ENCODE results near the gene RIPK4.

RIPK4 gene

DNA sequence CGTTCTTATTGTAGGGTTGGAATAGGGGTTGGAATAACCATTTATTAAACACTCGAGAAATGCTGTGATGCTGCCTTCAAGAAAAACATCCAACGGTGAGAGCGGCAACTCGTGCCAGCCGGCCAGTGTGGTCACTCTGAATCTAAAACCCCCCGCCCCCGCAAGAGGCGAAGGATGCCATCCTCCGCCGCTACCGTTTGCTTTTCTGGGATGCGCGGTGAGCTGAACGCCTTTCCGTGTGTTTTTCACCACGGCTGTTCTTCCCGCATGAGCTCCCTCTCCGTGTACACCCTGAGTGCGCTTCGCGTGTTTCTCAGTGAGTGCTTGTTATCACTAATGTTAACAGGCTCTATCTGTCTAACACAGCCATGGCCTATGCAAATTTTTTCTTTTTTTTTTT is 42.0 kb upstream of the RIPK4 start:
- H3K27me3 ChIP-seq (replicated peaks in 2 of 5; ENCODE audit: control insufficient read depth in 4 of 5, insufficient read depth in 5 of 5, low read length in 4 of 5), result no peaks in the 10 kb centered on the region
- no peak overlapping the region for H3K27ac ChIP-seq (ENCODE audit: insufficient read depth in 1 of 2, low read depth in 1 of 2, low read length in 2 of 2, poor library complexity in 1 of 2, severe bottlenecking in 2 of 2)
- WGBS (ENCODE audit: insufficient coverage), result over 99% methylated on average over 17 of the region's 22 CpGs
- peaks cover 0 to 2% (median 0%) of the 10 kb centered on the region in 5 experiments for H3K9me3 ChIP-seq (ENCODE audit: control extremely low read depth in 1 of 5, control insufficient read depth in 4 of 5, insufficient read depth in 2 of 5, low read depth in 1 of 5, low read length in 4 of 5)
- peaks cover 5 to 52% (median 27%) of the 10 kb centered on the region in 4 experiments for H3K36me3 ChIP-seq (ENCODE audit: control insufficient read depth in 4 of 4, insufficient read depth in 4 of 4, low read length in 3 of 4)
- ChIA-PET CTCF (interaction anchor here (0.9 kb wide), 1 partner anchor 8 kb away, joined by 4 read pairs; no protein-coding TSS in a partner anchor), POLR2A (no interaction called here)
- no peaks in the 10 kb centered on the region for H3K4me1 ChIP-seq (ENCODE audit: control extremely low read depth in 1 of 4, control insufficient read depth in 4 of 4, insufficient read depth in 4 of 4, low read length in 3 of 4)
- DNase-seq, result no peak
- no peak overlapping the region for H3K4me3 ChIP-seq (ENCODE audit: control insufficient read depth in 1 of 7, extremely low read depth in 1 of 7, insufficient read depth in 4 of 7, low read depth in 2 of 7, low read length in 6 of 7)

DNA sequence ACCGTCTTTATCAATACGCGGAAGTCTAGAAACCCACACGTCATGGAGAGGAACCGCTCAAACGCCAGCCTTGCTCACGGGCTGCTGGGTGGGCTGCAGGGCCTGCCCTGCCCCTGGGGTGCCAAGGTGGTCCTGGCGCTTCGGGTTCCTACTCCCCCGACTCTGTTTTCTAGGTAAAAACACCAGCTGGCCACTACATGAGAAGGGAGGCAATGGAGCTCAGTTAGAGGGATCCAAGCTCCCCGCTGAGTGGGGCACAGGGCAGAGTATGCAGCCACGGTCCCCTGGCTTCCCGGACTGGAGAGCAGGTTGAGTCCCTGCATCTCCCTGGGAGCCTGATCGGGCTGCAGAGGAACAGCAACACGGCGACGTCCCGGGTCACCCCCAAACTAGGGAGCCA is 41.2 kb upstream of the RIPK4 start:
- Histone ChIP-seq H3K36me3 (ENCODE audit: control insufficient read depth in 4 of 4, insufficient read depth in 4 of 4, low read length in 3 of 4) (peaks cover 5 to 52% (median 25%) of the 10 kb centered on the region in 4 experiments), H3K4me1 (ENCODE audit: control extremely low read depth in 1 of 4, control insufficient read depth in 4 of 4, insufficient read depth in 4 of 4, low read length in 3 of 4) (peaks cover 0 to 6% (median 2%) of the 10 kb centered on the region in 4 experiments), H3K27ac (ENCODE audit: insufficient read depth in 1 of 2, low read depth in 1 of 2, low read length in 2 of 2, poor library complexity in 1 of 2, severe bottlenecking in 2 of 2) (no peak overlapping the region), H3K9me3 (ENCODE audit: control extremely low read depth in 1 of 5, control insufficient read depth in 4 of 5, insufficient read depth in 2 of 5, low read depth in 1 of 5, low read length in 4 of 5) (peaks cover 0 to 2% (median 0%) of the 10 kb centered on the region in 5 experiments), H3K4me3 (ENCODE audit: control insufficient read depth in 1 of 7, extremely low read depth in 1 of 7, insufficient read depth in 4 of 7, low read depth in 2 of 7, low read length in 6 of 7) (no peak overlapping the region), H3K27me3 (replicated peaks in 2 of 5; ENCODE audit: control insufficient read depth in 4 of 5, insufficient read depth in 5 of 5, low read length in 4 of 5) (no peaks in the 10 kb centered on the region)
- CTCF ChIA-PET, result interaction anchor here (1.1 kb wide), 1 partner anchor 9 kb away, joined by 5 read pairs; no protein-coding TSS in a partner anchor
- DNase-seq, result no peak
- 98% methylated on average over 17 of the region's 18 CpGs for WGBS (ENCODE audit: insufficient coverage)
- POLR2A ChIA-PET, result no interaction called here

DNA sequence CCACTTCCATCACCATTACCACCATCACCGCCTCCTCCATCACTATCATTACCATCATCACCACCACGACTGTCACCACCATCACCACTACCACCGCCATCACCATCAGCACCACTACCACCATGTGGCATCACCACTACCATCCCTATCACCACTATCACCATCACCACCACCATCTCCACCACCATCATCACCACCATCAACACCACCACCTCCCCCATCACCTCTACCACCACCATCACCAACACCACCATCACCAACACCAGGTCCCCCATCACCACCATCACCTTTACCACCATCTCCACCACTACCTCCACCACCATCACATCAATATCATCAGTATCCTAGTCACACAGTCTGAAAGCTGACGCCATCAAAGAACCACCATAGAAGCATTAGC is 39.9 kb upstream of the RIPK4 start:
- CTCF ChIA-PET, result interaction anchor here (1.1 kb wide), 1 partner anchor 10 kb away, joined by 5 read pairs; no protein-coding TSS in a partner anchor
- H3K36me3 ChIP-seq (ENCODE audit: control insufficient read depth in 4 of 4, insufficient read depth in 4 of 4, low read length in 3 of 4), result peaks cover 5 to 56% (median 29%) of the 10 kb centered on the region in 4 experiments
- whole genome bisulfite sequencing (ENCODE audit: insufficient coverage), result 96% methylated on average over 3 of the region's 4 CpGs

DNA sequence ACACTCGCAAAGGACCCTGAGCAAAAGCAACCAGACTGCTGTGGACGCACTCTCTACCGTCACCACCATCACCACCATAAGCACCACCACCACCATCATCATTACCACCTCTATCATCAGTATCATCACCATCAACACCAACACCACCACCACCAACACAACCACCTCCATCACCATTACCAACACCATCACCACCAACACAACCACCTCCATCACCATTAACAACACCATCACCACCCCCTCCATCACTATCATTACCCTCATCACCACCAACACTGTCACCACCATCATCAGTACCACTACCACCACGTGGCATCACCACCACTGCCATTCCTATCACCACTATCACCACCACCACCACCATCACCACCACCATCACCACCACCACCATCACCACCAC is 38.8 kb upstream of the RIPK4 start:
- WGBS (ENCODE audit: insufficient coverage), result 100% methylated on average over 3 of the region's 4 CpGs
- peaks cover under 1 to 61% (median 30%) of the 10 kb centered on the region in 4 experiments for H3K36me3 ChIP-seq (ENCODE audit: control insufficient read depth in 4 of 4, insufficient read depth in 4 of 4, low read length in 3 of 4)
- DNase-seq, result no peak

More for the DNA sequence above, 39.9 kb upstream of the RIPK4 start:
- peaks cover 0 to 2% (median 0%) of the 10 kb centered on the region in 5 experiments for H3K9me3 ChIP-seq (ENCODE audit: control extremely low read depth in 1 of 5, control insufficient read depth in 4 of 5, insufficient read depth in 2 of 5, low read depth in 1 of 5, low read length in 4 of 5)
- H3K4me3 ChIP-seq (ENCODE audit: control insufficient read depth in 1 of 7, extremely low read depth in 1 of 7, insufficient read depth in 4 of 7, low read depth in 2 of 7, low read length in 6 of 7), result no peak overlapping the region
- POLR2A ChIA-PET, result no interaction called here
- DNase-seq, result no peak
- no peak overlapping the region for H3K27ac ChIP-seq (ENCODE audit: insufficient read depth in 1 of 2, low read depth in 1 of 2, low read length in 2 of 2, poor library complexity in 1 of 2, severe bottlenecking in 2 of 2)
- no peaks in the 10 kb centered on the region for H3K27me3 ChIP-seq (replicated peaks in 2 of 5; ENCODE audit: control insufficient read depth in 4 of 5, insufficient read depth in 5 of 5, low read length in 4 of 5)
- peaks cover 0 to 14% (median 7%) of the 10 kb centered on the region in 4 experiments for H3K4me1 ChIP-seq (ENCODE audit: control extremely low read depth in 1 of 4, control insufficient read depth in 4 of 4, insufficient read depth in 4 of 4, low read length in 3 of 4)

DNA sequence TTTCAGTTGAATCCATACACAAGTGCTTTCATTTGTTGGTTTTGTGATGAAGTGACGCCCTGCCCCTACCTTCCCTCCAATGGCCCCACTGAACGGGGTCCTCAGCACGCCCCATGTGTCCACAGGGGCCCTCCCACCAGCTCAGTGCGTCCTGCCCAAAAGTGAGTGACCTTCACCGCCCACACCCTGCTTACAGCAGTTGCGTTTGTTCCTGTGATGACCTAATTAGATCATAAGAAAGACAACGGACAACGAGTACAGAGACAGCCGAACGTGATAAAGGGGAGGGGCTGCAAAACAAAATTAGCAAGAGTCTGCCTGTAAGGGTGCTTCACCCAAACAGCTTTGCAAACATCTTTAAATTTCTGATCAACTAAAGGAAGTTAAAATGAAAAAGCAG is 38.2 kb upstream of the RIPK4 start:
- Histone ChIP-seq H3K9me3 (ENCODE audit: control extremely low read depth in 1 of 5, control insufficient read depth in 4 of 5, insufficient read depth in 2 of 5, low read depth in 1 of 5, low read length in 4 of 5) (peaks cover 0 to 2% (median 0%) of the 10 kb centered on the region in 5 experiments), H3K4me3 (ENCODE audit: control insufficient read depth in 1 of 7, extremely low read depth in 1 of 7, insufficient read depth in 4 of 7, low read depth in 2 of 7, low read length in 6 of 7) (no peak overlapping the region), H3K27me3 (replicated peaks in 2 of 5; ENCODE audit: control insufficient read depth in 4 of 5, insufficient read depth in 5 of 5, low read length in 4 of 5) (no peaks in the 10 kb centered on the region), H3K4me1 (ENCODE audit: control extremely low read depth in 1 of 4, control insufficient read depth in 4 of 4, insufficient read depth in 4 of 4, low read length in 3 of 4) (peaks cover 0 to 21% (median 10%) of the 10 kb centered on the region in 4 experiments), H3K27ac (ENCODE audit: insufficient read depth in 1 of 2, low read depth in 1 of 2, low read length in 2 of 2, poor library complexity in 1 of 2, severe bottlenecking in 2 of 2) (no peak overlapping the region), H3K36me3 (ENCODE audit: control insufficient read depth in 4 of 4, insufficient read depth in 4 of 4, low read length in 3 of 4) (peaks cover 0 to 61% (median 29%) of the 10 kb centered on the region in 4 experiments)
- no peak for DNase-seq
- 100% methylated on average over 7 of the region's 10 CpGs for WGBS (ENCODE audit: insufficient coverage)
- ChIA-PET POLR2A (no interaction called here), CTCF (interaction anchor here (1.2 kb wide), 1 partner anchor 193 kb away, joined by 3 read pairs; no protein-coding TSS in a partner anchor)

More for the DNA sequence above, 38.8 kb upstream of the RIPK4 start:
- ChIA-PET POLR2A (no interaction called here), CTCF (no interaction called here)
- H3K4me3 ChIP-seq (ENCODE audit: control insufficient read depth in 1 of 7, extremely low read depth in 1 of 7, insufficient read depth in 4 of 7, low read depth in 2 of 7, low read length in 6 of 7), result no peak overlapping the region
- peaks cover 0 to 2% (median 0%) of the 10 kb centered on the region in 5 experiments for H3K9me3 ChIP-seq (ENCODE audit: control extremely low read depth in 1 of 5, control insufficient read depth in 4 of 5, insufficient read depth in 2 of 5, low read depth in 1 of 5, low read length in 4 of 5)
- H3K27me3 ChIP-seq (replicated peaks in 2 of 5; ENCODE audit: control insufficient read depth in 4 of 5, insufficient read depth in 5 of 5, low read length in 4 of 5), result no peaks in the 10 kb centered on the region
- no peak overlapping the region for H3K27ac ChIP-seq (ENCODE audit: insufficient read depth in 1 of 2, low read depth in 1 of 2, low read length in 2 of 2, poor library complexity in 1 of 2, severe bottlenecking in 2 of 2)
- H3K4me1 ChIP-seq (ENCODE audit: control extremely low read depth in 1 of 4, control insufficient read depth in 4 of 4, insufficient read depth in 4 of 4, low read length in 3 of 4), result peaks cover 0 to 21% (median 10%) of the 10 kb centered on the region in 4 experiments

DNA sequence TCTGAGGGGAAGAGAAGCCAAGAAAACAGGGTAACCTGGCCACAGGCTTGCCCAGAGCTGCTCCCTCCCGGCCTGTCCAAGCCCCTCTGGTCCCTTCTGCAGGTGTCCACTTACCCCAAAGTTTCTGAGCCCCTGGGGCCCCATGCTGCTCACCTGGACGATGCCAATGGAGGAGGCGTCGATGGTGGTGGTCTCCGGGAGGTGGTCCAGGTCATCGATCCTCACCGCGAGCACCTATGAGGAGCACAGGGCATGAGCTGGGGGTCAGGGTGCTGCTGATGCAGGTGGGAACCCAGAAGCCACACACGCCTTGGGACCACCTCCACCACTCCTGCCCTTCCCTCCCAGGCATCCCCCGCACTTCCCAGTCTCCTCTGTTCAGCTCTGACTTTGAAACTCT is 37.5 kb upstream of the RIPK4 start:
- H3K4me3 ChIP-seq (ENCODE audit: control insufficient read depth in 1 of 7, extremely low read depth in 1 of 7, insufficient read depth in 4 of 7, low read depth in 2 of 7, low read length in 6 of 7), result no peak overlapping the region
- peaks cover 0 to 21% (median 10%) of the 10 kb centered on the region in 4 experiments for H3K4me1 ChIP-seq (ENCODE audit: control extremely low read depth in 1 of 4, control insufficient read depth in 4 of 4, insufficient read depth in 4 of 4, low read length in 3 of 4)
- ChIA-PET CTCF (interaction anchor here (1.2 kb wide), 1 partner anchor 192 kb away, joined by 3 read pairs; no protein-coding TSS in a partner anchor), POLR2A (no interaction called here)
- no peak for DNase-seq
- peaks cover 0 to 2% (median 0%) of the 10 kb centered on the region in 5 experiments for H3K9me3 ChIP-seq (ENCODE audit: control extremely low read depth in 1 of 5, control insufficient read depth in 4 of 5, insufficient read depth in 2 of 5, low read depth in 1 of 5, low read length in 4 of 5)
- no peaks in the 10 kb centered on the region for H3K27me3 ChIP-seq (replicated peaks in 2 of 5; ENCODE audit: control insufficient read depth in 4 of 5, insufficient read depth in 5 of 5, low read length in 4 of 5)
- no peak overlapping the region for H3K27ac ChIP-seq (ENCODE audit: insufficient read depth in 1 of 2, low read depth in 1 of 2, low read length in 2 of 2, poor library complexity in 1 of 2, severe bottlenecking in 2 of 2)
- WGBS (ENCODE audit: insufficient coverage), result 100% methylated on average over 10 of the region's 10 CpGs
- peaks cover 0 to 59% (median 26%) of the 10 kb centered on the region in 4 experiments for H3K36me3 ChIP-seq (ENCODE audit: control insufficient read depth in 4 of 4, insufficient read depth in 4 of 4, low read length in 3 of 4)

DNA sequence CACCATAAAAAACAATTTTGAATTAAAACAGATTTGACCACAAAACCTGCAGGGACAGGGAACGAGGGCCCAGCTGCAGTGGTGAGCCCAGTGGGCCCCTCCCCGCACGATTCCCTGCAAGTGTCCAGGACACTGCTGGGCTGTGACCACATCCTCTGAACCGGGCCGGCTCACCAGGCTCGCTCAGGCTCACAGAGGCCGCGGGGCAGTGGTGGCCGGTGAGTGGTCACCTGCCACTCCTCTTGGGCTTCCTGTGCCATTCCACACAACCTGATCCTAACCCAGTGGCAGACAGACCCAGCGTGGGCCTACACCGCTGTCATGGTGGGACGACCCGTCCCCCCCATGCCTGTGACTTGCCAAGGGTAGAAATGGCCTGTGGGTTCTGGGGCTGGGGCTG is 36.5 kb upstream of the RIPK4 start:
- peaks cover 0 to 21% (median 10%) of the 10 kb centered on the region in 4 experiments for H3K4me1 ChIP-seq (ENCODE audit: control extremely low read depth in 1 of 4, control insufficient read depth in 4 of 4, insufficient read depth in 4 of 4, low read length in 3 of 4)
- no peak for DNase-seq
- no peak overlapping the region for H3K27ac ChIP-seq (ENCODE audit: insufficient read depth in 1 of 2, low read depth in 1 of 2, low read length in 2 of 2, poor library complexity in 1 of 2, severe bottlenecking in 2 of 2)
- POLR2A ChIA-PET, result no interaction called here
- H3K9me3 ChIP-seq (ENCODE audit: control extremely low read depth in 1 of 5, control insufficient read depth in 4 of 5, insufficient read depth in 2 of 5, low read depth in 1 of 5, low read length in 4 of 5), result peaks cover 0 to 2% (median 0%) of the 10 kb centered on the region in 5 experiments
- H3K27me3 ChIP-seq (replicated peaks in 2 of 5; ENCODE audit: control insufficient read depth in 4 of 5, insufficient read depth in 5 of 5, low read length in 4 of 5), result no peaks in the 10 kb centered on the region
- CTCF ChIA-PET, result interaction anchor here (1.1 kb wide), 1 partner anchor 13 kb away, joined by 4 read pairs; no protein-coding TSS in a partner anchor
- H3K4me3 ChIP-seq (ENCODE audit: control insufficient read depth in 1 of 7, extremely low read depth in 1 of 7, insufficient read depth in 4 of 7, low read depth in 2 of 7, low read length in 6 of 7), result no peak overlapping the region
- peaks cover 0 to 65% (median 29%) of the 10 kb centered on the region in 4 experiments for H3K36me3 ChIP-seq (ENCODE audit: control insufficient read depth in 4 of 4, insufficient read depth in 4 of 4, low read length in 3 of 4)
- 78% methylated on average over 13 of the region's 13 CpGs for WGBS (ENCODE audit: insufficient coverage)

Measured in common myeloid progenitor, CD34-positive (primary cell).